SK-N-SH (cell line): ENCODE measurements around the gene ZNF610. TPM values are rescaled to one million over a fixed set of nuclear protein-coding genes. Genes with fewer than 3 reads are reported as not detected.
"Not testable (repeated sequence)": the region's sequence is repeated elsewhere in the genome, so short reads cannot be mapped to it uniquely, and the experiment has no call there.

Experiments
- CTCF ChIA-PET: fragments of 300-600, 350-600 bp; formaldehyde crosslinking; extraction: SDS; loops from one replicate; lab custom pipeline; 2021; lab: Yijun Ruan, JAX
- POLR2A ChIA-PET: fragments of 350-600 bp; sonication (Branson Sonifier 250); formaldehyde crosslinking; extraction: SDS; loops from one replicate; lab custom pipeline; 2020; ENCODE audit warnings: antibody characterized with exemption, inconsistent platforms; lab: Yijun Ruan, JAX
- DNase-seq: peaks from one replicate; pipeline ENCODE4 v3.0.0; 2012
- H2AFZ ChIP-seq: fragments of 200-600 bp; sonication (generic); 2 replicates; pipeline ENCODE4 v1.8.1; 2016; ENCODE audit warnings: antibody characterized with exemption, mild to moderate bottlenecking, low read depth
- H3F3A ChIP-seq: fragments of 200-600 bp; sonication (generic); replicated peaks from 2 replicates; pipeline ENCODE3; 2016; ENCODE audit warnings: antibody characterized with exemption, mild to moderate bottlenecking; ENCODE audit not compliant: insufficient read depth
- H3K27ac ChIP-seq, 2 experiments: fragments of 200-500 bp in 1 of 2; fragments of 200-600 bp in 1 of 2; sonication (Bioruptor generic) in 1 of 2; sonication (generic), shearing (Covaris generic) in 1 of 2; 2 replicates each; pipeline versions ENCODE4 v1.5.1 to v1.6.1; 2014 to 2016; ENCODE audit warnings: low read depth in 2 of 2, inconsistent platforms in 1 of 2, low read length in 1 of 2, mild to moderate bottlenecking in 1 of 2, mixed read lengths in 1 of 2
- H3K27me3 ChIP-seq: fragments of 200-600 bp; sonication (generic), shearing (Covaris generic); 2 replicates; pipeline ENCODE4 v1.6.1; 2016; ENCODE audit warnings: mixed run types; ENCODE audit not compliant: insufficient read depth
- H3K36me3 ChIP-seq, 2 experiments: fragments of 200-500 bp in 1 of 2; fragments of 200-600 bp in 1 of 2; sonication (Bioruptor generic) in 1 of 2; sonication (generic) in 1 of 2; replicated peaks in 1 of 2; 2 replicates each; pipeline versions ENCODE3 to v1.5.1; 2014 to 2016; ENCODE audit warnings: low read length in 1 of 2, mild to moderate bottlenecking in 1 of 2; ENCODE audit not compliant: insufficient read depth in 2 of 2, control insufficient read depth in 1 of 2
- H3K4me1 ChIP-seq, 2 experiments: fragments of 200-500 bp in 1 of 2; fragments of 200-600 bp in 1 of 2; sonication (Bioruptor generic) in 1 of 2; sonication (generic), shearing (Covaris generic) in 1 of 2; 2 replicates each; pipeline versions ENCODE4 v1.5.1 to v1.6.1; 2014 to 2016; ENCODE audit warnings: low read depth in 1 of 2, low read length in 1 of 2, mixed run types in 1 of 2; ENCODE audit not compliant: insufficient read depth in 2 of 2, control insufficient read depth in 1 of 2
- H3K4me2 ChIP-seq: fragments of 200-600 bp; sonication (generic), shearing (Covaris generic); 2 replicates; pipeline ENCODE4 v1.6.1; 2017; ENCODE audit warnings: mixed run types
- H3K4me3 ChIP-seq, 2 experiments: fragments of 200-500 bp in 1 of 2; fragments of 200-600 bp in 1 of 2; sonication (Bioruptor generic) in 1 of 2; sonication (generic), shearing (Covaris generic) in 1 of 2; 2 replicates each; pipeline versions ENCODE4 v1.5.1 to v1.8.1; 2014 to 2016; ENCODE audit warnings: low read depth in 2 of 2, inconsistent platforms in 1 of 2, low read length in 1 of 2, mild to moderate bottlenecking in 1 of 2, mixed read lengths in 1 of 2, moderate library complexity in 1 of 2
- H3K79me2 ChIP-seq: fragments of 200-600 bp; sonication (generic); 2 replicates; pipeline ENCODE4 v1.8.1; 2017; ENCODE audit warnings: mild to moderate bottlenecking; ENCODE audit not compliant: insufficient read depth
- H3K9ac ChIP-seq: fragments of 200-600 bp; sonication (generic); 2 replicates; pipeline ENCODE4 v1.6.1; 2017; ENCODE audit warnings: mixed run types
- H3K9me2 ChIP-seq: fragments of 200-600 bp; sonication (generic); 2 replicates; pipeline ENCODE4 v1.6.1; 2017; ENCODE audit warnings: mixed run types
- H3K9me3 ChIP-seq: fragments of 200-600 bp; sonication (generic); 2 replicates; pipeline ENCODE4 v1.6.1; 2017; ENCODE audit warnings: mixed run types, mild to moderate bottlenecking, moderate library complexity
- H4K20me1 ChIP-seq: fragments of 200-600 bp; sonication (generic); 2 replicates; pipeline ENCODE4 v1.6.1; 2017; ENCODE audit warnings: mild to moderate bottlenecking, mixed run types; ENCODE audit not compliant: insufficient read depth
- EP300 ChIP-seq, 2 experiments: IDR thresholded peaks; 2 replicates each; pipeline versions ENCODE4 v1.4.0 to v1.6.1; 2012; ENCODE audit warnings: borderline replicate concordance in 1 of 2, low read depth in 1 of 2, low read length in 1 of 2
- EZH2phosphoT487 ChIP-seq: fragments of 200-600 bp; sonication (generic); IDR thresholded peaks from 2 replicates; pipeline ENCODE4 v1.6.1; 2017; ENCODE audit warnings: low read depth, mixed run types, mild to moderate bottlenecking, antibody characterized with exemption, moderate library complexity, borderline replicate concordance
- MXI1 ChIP-seq: IDR thresholded peaks from 2 replicates; pipeline ENCODE4 v1.6.1; 2012; ENCODE audit warnings: mild to moderate bottlenecking, low read depth, low read length, improper control_type of control experiment
- YY1 ChIP-seq: IDR thresholded peaks from 2 replicates; pipeline ENCODE4 v1.4.0; 2012; ENCODE audit warnings: low read depth, mild to moderate bottlenecking
- WGBS: methylation state at CpG from one replicate; pipeline ENCODE4 v1.1.6; 2017; ENCODE audit warnings: low lambda C conversion rate; 5-methylcytosine and 5-hydroxymethylcytosine counted together
- polyA plus RNA-seq, 3 experiments: library from polyadenylated mRNA; depleted of rRNA; stranded (reverse); fragments of >200 nt; gene quantifications; 2 replicates each; pipeline ENCODE4 v1.2.3, GENCODE V29; 2012
- TF ChIP-seq, protein P1 (sequence below): IDR thresholded peaks from 2 replicates; pipeline ENCODE4 v1.4.0; 2012; ENCODE audit warnings: low read depth, borderline replicate concordance

ZNF610 gene
- polyA plus RNA-seq, 1 of the 3 experiments (the other 2 are of a cell fraction) = 1.9 TPM

DNA sequence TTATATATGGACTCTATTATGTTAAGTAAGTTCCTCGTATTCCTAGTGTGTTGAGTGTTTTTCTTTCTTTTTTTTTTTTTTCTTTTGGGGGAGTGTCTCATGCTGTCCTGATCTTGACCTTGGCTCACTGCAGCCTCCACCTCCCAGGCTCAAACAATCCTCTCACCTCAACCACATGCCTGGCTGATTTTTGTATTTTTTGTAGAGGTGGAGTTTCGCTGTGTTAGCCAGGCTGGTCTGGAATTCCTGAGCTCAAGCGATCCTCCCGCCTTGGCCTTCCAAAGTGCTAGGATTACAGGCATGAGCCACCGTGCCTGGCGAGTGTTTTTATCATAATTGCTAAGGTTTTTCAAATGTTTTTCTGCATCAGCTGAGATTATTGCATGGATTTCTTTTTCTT is 49.8 kb upstream of the ZNF610 start:
- Histone ChIP-seq H3K4me1 (no peaks in the 10 kb centered on the region), H3K9ac (no peak overlapping the region), H3K4me2 (no peak overlapping the region), H4K20me1 (no peaks in the 10 kb centered on the region), H3F3A (peaks cover 5% of the 10 kb centered on the region), H3K27ac (no peak overlapping the region), H3K9me2 (no peaks in the 10 kb centered on the region), H3K79me2 (peaks cover 29% of the 10 kb centered on the region), H3K4me3 (no peak overlapping the region), H3K36me3 (peaks cover 37 to 80% of the 10 kb centered on the region in 2 experiments), H3K27me3 (no peaks in the 10 kb centered on the region), H2AFZ (no peak overlapping the region), H3K9me3 (no peaks in the 10 kb centered on the region)
- TF ChIP-seq MXI1 = no peak
- no peak for TF ChIP-seq EZH2phosphoT487
- TF ChIP-seq YY1 = no peak
- POLR2A ChIA-PET = no interaction called here
- CTCF ChIA-PET = no interaction called here
- DNase-seq = no peak
- WGBS = 96% methylated on average over 6 of the region's 6 CpGs

DNA sequence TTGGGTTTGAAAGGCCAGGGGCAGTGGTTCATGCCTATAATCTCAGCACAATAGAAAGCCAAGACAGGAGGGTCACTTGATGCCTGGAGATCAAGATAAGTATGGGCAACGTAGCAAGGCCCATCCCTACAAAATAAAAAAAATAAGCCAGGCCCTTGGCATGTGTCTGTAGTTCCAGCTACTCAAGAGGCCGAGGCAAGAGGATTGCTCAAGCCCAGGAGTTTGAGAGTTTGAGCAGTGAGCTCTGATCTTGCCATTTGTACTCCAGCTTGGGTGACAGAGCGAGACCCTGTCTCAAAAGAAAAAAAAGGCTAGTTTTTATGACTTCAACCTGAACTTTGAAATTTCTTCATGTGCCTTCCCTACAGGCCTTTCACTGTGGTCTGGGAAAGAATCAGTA is 44.3 kb upstream of the ZNF610 start:
- no peaks in the 10 kb centered on the region for H3K27me3 ChIP-seq
- peaks cover 3% of the 10 kb centered on the region for H3F3A ChIP-seq
- H3K79me2 ChIP-seq = no peaks in the 10 kb centered on the region
- CTCF ChIA-PET = no interaction called here
- no peak for TF ChIP-seq EP300 (IDR thresholded peaks at IDR 0.05; ENCODE audit: borderline replicate concordance in 1 of 2, low read depth in 1 of 2, low read length in 1 of 2)
- TF ChIP-seq, protein P1, sequence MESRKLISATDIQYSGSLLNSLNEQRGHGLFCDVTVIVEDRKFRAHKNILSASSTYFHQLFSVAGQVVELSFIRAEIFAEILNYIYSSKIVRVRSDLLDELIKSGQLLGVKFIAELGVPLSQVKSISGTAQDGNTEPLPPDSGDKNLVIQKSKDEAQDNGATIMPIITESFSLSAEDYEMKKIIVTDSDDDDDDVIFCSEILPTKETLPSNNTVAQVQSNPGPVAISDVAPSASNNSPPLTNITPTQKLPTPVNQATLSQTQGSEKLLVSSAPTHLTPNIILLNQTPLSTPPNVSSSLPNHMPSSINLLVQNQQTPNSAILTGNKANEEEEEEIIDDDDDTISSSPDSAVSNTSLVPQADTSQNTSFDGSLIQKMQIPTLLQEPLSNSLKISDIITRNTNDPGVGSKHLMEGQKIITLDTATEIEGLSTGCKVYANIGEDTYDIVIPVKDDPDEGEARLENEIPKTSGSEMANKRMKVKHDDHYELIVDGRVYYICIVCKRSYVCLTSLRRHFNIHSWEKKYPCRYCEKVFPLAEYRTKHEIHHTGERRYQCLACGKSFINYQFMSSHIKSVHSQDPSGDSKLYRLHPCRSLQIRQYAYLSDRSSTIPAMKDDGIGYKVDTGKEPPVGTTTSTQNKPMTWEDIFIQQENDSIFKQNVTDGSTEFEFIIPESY = no peak
- TF ChIP-seq, all 33 proteins: peak for 0
- POLR2A ChIA-PET = no interaction called here
- Histone ChIP-seq H3K9me2 (no peaks in the 10 kb centered on the region), H3K4me1 (peaks cover 0 to 3% of the 10 kb centered on the region in 2 experiments; a peak in 1 of 4 replicates), H3K4me3 (no peak overlapping the region), H3K9ac (no peak overlapping the region), H4K20me1 (no peaks in the 10 kb centered on the region), H2AFZ (no peak overlapping the region), H3K36me3 (peaks cover 12 to 58% of the 10 kb centered on the region in 2 experiments), H3K9me3 (no peaks in the 10 kb centered on the region), H3K27ac (no peak overlapping the region), H3K4me2 (no peak overlapping the region)
- WGBS = 90% methylated on average over 3 of the region's 3 CpGs
- DNase-seq = no peak

DNA sequence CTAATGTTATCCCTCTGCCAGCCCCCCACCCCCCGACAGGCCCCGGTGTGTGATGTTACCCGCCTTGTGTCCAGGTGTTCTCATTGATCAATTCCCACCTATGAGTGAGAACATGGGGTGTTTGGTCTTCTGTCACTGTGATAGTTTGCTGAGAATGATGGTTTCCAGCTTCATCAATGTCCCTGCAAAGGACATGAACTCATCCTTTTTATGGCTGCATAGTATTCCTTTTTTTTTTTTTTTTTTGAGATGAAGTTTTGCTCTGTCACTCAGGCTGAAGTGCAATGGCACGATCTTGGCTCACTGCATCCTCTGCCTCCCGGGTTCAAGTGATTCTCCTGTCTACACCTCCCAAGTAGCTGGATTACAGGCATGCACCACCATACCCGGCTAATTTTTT is 43.1 kb upstream of the ZNF610 start:
- H3K27ac ChIP-seq, POLR2A ChIA-PET, H3K9me3 ChIP-seq, H3K9ac ChIP-seq, H3K4me1 ChIP-seq, DNase-seq, H3K4me3 ChIP-seq, H3K4me2 ChIP-seq, H3F3A ChIP-seq, H4K20me1 ChIP-seq, H3K27me3 ChIP-seq, H3K79me2 ChIP-seq, H2AFZ ChIP-seq, CTCF ChIA-PET, H3K9me2 ChIP-seq: not testable (repeated sequence)
- peaks cover 12 to 46% of the 10 kb centered on the region in 2 experiments for H3K36me3 ChIP-seq
- WGBS = 96% methylated on average over 6 of the region's 6 CpGs
